HG02623 (cell line): ENCODE data around the gene ZNG1F.
"Not testable (repeated sequence)": the region's sequence is repeated elsewhere in the genome, so short reads cannot be mapped to it uniquely, and the experiment has no call there.

ENCODE experiments used
- ATAC-seq: cut with Tn5 transposase; IDR thresholded peaks from one replicate; pipeline ENCODE4 v1.9.1; 2021; ENCODE audit warnings: moderate library complexity; ENCODE audit not compliant: unreplicated experiment

The ZNG1F gene

DNA sequence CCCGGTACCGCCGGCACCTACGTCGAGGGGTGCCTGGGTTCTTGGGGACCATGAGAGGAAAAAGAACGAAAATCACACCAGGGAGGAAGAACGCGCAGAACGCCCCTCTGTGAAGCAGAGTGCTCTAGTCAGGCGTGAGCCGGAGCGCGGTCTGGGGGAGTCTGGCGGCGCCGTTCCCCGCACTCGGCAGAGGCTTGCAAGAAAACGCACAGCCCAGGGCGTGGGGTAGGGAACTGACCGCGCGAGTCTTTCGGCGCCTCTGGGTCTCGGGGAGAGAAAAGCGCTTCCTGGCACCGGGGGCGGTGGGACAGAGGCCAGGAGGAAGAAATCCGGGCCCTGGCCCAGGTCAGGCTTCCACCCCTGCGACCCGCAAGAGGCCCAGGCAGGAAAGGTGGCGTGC lies 65.3 kb downstream of the ZNG1F start:
- not testable (repeated sequence) for ATAC-seq

DNA sequence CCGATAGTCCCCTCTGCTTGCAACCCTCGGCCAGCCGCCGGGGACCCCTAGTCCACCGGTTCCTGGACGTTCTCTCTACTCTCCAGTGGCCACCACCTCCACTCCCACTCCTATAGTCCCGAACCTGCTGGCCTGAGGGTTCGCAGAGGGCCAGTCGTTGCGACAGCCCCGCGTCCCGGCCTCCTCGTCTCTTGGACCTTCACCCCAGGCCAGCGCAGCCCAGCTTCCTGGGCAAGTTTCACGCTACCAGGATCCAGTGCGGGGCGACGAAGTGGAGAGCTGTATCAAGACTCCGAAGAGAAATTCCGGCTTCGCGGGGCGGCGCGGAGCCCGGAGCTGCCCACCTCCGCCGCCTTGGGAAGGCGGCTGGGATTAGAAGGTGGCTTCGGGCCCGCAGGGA lies 65.7 kb downstream of the ZNG1F start:
- not testable (repeated sequence) for ATAC-seq

DNA sequence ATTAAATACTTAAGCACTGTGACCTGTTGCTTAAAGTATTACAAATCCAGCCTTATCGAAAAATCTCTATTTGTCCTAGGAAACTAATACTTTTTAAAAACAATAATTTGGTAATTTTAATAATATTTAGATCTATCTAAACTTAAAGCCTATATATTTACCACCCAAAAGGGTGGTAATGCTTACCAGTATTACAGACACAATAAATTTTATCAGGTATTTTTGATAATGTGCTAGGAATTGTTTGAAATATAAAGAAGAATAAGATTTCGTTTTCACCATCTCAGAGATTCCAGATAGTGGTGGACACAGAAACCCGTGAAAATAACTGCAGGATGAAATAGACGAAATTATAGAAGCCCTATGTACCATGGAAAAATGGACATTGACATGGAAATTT lies 68.4 kb downstream of the ZNG1F start:
- not testable (repeated sequence) for ATAC-seq

DNA sequence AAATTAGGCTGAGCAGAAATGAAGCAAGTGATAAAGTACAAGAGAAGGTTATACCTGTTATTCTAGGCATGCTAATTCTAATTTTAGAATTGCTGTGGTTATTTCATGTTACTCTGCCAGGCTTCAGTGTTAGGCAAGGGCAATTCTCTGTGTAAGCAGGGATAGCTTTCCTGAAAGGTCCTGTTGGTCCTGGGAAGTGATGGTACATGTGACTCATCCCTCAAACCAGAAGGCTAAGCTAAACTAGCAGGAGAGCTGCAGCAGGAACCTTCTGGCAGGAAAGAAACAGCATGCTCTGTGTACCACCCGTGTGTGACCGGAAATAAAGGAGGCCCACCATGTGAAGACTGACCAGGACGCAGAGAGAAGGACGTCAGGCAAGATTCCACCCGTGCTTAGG lies 69.4 kb downstream of the ZNG1F start:
- ATAC-seq = not testable (repeated sequence)

DNA sequence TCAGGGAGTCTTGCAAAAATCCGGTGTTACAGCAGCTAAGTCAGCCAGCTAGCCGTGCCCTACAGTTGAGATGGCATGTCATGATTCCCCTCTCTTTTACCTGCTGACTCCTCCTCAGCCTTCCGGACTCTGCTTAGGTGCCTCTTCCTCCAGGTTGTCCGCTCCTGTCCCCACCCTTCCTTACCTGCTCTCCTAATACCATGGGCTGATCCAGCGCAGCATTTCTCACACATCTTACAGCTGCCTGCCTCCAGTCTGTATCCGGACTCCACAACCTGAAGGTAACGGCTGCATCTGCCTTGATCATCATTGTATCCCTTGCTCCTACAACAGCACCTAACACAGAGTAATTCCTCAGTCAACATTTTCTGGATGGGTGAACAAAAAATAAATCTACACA lies 69.8 kb downstream of the ZNG1F start:
- ATAC-seq = not testable (repeated sequence)

DNA sequence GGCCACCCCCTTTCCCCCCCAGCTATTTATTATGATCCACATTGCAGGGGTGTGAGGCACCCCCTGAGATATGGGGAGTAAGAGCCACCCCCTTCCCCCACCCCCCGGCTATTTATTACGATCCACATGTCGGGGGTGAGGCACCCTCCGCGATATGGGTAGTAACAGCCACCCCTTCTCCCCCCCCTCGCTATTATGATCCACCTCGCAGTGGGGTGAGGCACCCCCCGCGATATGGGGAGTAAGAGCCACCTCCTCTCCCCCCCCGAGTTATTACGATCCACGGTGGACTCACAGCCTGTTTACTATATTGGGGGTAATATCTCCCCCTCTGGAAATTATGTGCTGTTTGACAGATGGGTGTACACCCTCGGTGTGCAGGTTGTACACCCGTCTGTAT lies 75.8 kb downstream of the ZNG1F start:
- ATAC-seq = not testable (repeated sequence)

DNA sequence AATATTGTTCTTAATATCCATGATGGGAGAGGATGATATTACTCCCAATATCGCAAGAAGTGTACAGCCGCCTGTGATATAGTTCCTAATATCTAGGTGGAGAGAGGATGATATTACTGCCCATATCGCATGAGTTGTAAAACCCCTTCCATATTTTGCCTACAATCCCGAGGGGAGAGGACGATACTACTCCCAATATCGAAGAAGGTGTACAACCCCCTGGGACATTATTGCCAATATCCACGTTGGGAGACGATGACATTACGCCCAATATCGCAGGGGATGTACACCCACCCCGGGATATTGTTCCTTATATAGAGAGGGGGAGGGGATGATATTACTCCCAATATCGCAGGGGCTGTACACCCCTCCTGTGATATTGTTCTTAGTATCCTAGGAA lies 77.7 kb downstream of the ZNG1F start:
- ATAC-seq = not testable (repeated sequence)

DNA sequence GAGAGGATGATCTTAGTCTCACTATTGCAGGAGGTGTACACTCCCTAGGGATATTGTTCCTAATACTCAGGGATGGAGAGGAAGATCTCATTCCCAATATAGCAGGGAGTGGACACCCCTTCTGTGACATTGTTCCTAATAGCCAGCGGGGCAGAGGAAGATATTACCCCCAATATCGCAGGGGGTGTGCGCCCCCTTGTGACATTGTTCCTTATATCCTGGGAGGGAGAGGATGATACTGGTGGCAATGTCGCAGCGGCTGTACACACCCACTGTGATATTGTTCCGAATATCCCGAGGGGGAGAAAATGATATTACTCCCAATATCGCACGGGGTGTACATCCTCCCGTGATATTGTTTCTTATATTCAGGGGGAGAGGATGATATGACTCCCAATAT lies 78.2 kb downstream of the ZNG1F start:
- not testable (repeated sequence) for ATAC-seq

DNA sequence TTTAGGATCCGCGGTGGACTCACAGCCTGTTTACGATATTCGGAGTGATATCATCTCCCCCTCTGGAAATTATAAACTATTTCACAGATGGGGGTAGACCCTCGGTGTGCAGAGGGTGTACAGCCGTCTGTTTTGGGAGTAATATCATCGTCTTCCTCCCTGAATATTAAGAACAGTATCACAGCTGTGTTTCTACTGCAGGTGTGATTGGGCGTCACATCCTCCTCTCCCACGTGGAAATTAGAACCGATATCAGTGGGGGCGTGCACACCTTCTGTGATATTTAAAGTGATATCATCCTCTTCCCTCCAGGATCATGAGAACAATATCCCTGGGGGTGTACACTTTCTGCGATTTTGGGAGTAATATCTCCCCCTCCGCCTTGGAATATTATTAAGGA lies 79.9 kb downstream of the ZNG1F start:
- ATAC-seq = not testable (repeated sequence)

DNA sequence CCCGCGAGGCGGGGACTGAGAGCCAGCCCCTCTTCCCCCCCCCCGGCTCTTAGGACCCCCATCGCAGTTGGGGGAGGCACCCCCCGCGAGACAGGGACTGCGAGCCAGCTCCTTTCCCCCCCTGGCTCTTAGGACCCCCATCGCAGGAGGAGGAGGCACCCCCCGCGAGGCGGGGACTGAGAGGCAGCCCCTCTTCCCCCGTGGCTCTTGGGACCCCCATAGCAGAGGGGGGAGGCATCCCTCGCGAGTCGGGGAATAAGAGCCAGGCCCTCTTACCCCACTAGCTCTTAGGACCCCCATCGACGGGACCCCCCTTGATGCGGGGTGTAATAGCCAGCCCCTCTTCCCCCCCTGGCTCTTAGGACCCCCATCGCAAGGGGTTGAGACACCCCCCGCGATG lies 80.3 kb downstream of the ZNG1F start:
- ATAC-seq = not testable (repeated sequence)

DNA sequence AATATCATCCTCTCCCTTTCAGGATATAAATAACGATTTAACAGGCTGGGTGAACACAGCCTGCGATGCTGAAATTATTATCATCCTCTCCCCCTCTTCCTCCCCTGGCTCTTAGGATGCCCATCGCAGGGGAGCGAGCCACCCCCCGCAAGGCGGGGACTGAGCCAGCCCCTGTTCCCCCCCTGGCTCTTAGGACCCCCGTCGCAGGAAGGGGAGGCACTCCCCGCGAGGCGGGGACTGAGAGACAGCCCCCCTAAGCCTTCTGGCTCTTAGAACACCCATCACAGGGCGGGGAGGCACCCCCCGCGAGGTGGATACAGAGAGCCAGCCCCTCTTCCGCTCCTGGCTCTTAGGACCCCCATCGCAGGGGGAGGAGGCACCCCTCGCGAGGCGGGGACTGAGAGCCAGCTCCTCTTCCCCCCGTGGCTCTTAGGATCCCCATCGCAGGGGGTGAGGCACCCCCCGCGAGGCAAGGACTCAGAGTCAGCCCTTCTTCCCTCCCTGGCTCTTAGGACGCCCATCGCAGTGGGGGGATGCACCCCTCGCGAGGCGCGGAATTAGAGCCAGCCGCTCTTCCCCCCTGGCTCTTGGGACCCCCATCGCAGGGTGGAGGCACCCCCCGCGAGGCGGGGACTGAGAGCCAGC lies 82.5 kb downstream of the ZNG1F start:
- not testable (repeated sequence) for ATAC-seq

DNA sequence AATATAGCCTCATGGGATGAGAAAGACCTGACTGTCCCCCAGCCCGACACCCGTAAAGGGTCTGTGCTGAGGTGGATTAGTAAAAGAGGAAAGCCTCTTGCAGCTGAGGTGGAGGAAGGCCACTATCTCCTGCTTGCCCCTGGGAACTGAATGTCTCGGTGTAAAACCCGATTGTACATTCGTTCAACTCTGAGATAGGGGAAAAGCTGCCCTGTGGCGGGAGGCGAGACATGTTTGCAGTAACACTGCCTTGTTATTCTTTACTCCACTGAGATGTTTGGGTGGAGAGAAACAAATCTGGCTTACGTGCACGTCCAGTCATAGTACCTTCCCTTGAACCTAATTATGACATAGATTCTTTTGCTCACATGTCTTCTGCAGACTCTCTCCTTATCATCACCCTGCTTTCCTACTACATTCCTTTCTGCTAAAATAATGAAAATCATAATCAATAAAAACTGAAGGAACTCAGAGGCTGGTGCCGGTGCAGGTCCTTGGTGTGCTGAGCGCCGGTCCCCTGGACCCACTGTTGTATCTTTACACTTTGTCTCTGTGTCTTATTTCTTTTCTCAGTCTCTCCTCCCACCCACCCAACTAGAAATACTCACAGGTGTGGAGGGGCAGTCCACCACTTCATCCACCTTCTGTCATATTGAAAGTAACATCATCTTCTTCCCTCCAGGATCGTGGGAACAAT lies 83.4 kb downstream of the ZNG1F start:
- ATAC-seq = not testable (repeated sequence)

DNA sequence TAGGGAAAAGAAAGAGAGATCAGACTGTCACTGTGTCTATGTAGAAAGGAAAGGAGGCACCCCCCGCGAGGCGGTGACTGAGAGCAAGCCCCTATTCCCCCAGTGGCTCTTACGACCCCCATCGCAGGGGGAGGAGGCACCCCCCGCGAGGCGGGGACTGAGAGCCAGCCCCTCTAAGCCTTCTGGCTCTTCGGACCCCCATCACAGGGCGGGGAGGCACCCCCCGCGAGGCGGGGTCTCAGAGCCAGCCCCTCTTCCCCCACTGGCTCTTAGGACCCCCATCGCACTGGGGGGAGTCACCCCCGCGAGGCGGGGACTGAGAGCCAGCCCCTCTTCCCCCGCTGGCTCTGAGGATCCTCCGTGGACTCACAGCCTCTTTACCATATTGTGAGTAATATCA lies 84.6 kb downstream of the ZNG1F start:
- not testable (repeated sequence) for ATAC-seq

DNA sequence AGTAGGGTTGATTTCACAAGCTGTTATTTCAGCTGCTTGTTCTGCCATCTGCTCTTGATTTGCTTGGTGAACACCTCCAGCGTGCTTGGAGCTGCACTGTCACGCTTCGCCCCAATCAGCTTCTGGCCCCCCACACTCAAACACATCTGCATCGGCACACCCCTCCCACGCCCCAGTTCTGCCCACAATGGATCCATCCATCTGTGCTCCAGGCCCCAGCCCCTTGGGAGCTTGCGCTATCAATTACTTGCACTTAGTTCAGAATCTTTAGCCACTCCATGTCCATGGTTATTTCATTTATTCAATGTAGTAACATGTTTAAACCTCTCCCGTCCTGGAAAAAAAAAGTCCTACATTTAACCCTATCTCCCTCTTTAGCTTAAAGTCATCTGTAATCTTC lies 88.6 kb downstream of the ZNG1F start:
- ATAC-seq = not testable (repeated sequence)

DNA sequence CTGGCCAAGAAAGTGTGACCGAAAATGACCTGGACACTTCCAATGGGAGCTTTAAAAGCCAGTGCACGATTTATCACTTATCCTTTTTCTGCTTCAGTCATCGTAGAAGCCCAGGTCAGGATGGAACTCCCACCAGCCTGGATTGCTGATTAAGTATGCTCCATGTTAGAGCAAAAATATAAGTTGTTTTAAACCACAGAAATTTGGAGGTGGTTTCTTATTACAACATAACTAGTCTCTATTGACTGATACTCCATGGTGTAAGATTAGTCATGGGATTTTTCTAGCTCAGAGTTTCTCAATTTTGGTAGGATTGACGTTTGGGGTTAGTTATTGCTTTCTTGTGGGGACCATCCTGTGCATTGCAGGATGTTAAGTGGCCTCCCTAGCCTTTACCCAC lies 90.4 kb downstream of the ZNG1F start:
- not testable (repeated sequence) for ATAC-seq

DNA sequence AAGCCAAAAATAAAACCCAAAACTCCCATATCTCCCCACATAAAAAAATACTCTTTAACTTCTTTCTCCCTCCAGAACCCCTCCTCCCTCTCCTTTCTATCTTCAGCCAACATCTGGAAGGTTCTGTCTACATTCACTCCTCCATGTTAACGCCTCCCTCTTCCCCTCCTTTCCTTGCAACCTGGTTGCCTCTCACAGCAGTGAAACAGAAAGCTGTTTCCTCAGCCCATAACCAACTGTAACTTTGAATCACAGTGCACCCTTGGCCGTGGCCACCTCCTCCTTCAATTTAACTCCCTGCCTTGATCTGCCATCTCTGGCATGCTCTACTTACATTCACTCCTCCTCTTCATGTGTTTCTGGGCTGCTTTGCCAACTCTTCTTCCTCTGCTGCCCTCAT lies 94.1 kb downstream of the ZNG1F start:
- not testable (repeated sequence) for ATAC-seq

DNA sequence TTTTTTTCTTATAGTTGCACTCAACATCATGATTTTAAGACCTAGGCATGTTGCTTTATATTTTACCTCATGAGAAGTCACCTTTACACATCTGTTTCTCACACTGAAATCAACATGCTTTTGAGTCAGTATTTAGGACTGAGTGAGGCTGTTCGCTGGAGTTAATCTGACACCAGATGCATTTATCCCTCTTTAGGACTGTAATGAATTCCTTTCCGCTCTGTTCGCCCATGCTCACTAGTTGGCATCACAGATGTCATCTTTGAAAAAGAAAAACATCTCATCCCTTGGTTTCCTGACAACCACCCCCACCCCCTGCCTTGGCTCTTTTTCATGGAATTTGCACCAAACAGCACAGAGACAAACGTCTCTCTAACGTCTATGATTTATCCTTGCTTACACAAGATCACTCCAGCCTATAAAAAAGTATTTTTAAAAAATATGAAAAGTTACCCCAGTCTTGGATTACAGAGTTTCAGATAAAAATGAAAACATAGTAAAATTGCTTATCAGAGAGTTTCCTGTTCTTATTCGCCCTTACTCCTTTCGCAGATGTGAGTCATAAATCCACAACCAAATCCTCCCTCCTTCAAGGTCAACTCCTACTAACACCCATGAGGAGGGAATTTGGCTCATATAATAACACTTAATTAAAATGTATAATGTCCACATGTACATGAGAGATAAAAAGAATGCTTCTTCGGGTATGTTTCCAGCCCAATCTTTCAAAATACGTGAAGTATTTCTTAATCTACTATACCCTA lies 94.9 kb downstream of the ZNG1F start:
- ATAC-seq = not testable (repeated sequence)

DNA sequence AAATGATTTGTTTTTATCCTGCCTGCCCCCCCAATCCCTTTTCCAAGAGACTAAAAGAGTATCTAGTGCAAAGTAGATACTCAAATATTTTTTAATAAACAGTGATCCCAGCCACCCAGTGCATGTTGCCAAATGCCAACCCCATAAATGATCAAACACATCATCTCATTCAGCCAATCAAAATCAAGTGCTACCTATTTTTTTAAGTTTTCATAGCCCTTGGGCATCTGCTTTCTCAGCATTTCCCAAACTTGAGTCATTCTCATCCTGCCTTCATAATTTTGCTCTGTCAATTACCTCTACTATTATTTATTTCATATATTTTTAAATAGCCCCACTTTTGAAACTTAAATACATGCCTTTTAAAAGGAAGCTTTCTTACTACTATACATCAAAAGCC lies 98.2 kb downstream of the ZNG1F start:
- not testable (repeated sequence) for ATAC-seq

DNA sequence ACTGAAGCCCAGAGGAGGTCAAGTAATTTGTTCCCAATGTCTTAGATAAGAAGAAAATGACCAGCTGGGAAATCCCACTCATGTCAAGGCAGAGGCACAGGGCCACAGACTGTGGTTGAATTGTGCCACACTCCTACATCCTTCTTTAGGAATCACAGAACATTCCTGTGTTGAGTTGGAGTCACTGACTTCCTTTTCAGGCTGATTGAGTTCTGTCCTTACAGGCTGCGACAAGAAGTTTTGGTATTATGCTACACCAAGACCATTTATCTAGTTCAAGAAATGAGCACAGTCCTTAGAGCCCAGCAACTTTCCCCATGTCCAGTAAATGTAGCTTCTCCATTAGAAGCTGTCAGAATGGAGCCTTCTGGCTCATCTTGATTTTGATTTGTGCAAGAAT lies 98.7 kb downstream of the ZNG1F start:
- not testable (repeated sequence) for ATAC-seq

DNA sequence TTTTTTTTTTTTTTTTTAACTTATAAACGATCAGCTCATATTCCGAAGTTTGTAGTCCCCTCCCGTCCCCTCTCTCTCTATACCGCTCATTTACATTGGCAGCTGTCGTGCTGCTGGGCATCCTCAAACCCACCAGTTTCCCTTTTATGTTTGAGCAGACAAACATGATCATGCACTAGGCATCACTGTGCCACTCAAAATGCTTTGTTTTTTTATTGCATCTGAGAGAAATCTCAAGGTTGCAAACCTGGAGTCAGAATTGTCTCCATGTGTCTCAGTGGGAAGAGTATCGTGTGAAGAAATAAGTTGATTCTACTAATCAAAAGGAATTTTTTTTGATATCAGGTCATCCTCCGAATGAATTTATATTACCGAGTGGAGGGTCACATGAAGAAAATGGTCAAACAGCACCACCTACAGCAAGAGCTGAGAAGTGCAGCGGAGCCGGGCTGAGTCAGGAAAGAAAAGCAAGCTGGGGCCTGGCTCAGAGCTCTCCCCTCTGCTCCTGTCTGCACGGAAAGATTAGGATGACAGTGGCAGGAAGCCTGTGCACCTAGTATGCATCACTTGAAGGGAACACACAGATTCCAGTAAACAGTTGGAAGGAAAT lies 100.6 kb downstream of the ZNG1F start:
- peak; percentile 68 for ATAC-seq

DNA sequence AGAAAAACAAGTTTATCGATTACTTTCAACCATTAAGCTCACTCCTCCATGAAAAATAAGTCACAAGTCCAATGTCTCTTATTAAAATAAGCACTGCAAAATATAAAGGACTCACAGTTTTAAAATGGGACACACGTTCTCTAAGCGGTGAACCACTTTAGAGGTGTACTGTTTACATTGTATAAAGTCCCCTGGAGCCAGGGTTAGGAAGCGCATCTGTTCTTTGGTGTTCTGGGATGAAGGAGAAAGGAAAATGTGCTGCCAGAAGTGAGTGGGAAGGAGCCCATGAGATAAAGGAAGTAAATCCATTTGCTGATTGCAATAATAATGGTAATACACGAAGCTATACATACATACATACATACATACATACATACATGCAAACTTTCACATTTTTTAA lies 101.2 kb downstream of the ZNG1F start:
- ATAC-seq = not testable (repeated sequence)
